HFFc6 (cell line): ENCODE data around the gene CDC42BPA. TPM values are rescaled to one million over a fixed set of nuclear protein-coding genes. Genes with fewer than 3 reads are reported as not detected.

Experiments used
- DNase-seq: peaks from one replicate; pipeline ENCODE4 v3.0.0-alpha.2; 2018
- H3K27ac Mint-ChIP-seq: 2 replicates; pipeline ENCODE4 v1.8.0; 2020; ENCODE audit warnings: mild to moderate bottlenecking, mixed read lengths
- H3K27me3 Mint-ChIP-seq: 2 replicates; pipeline ENCODE4 v1.8.0; 2021; ENCODE audit warnings: mild to moderate bottlenecking, moderate library complexity, mixed read lengths; ENCODE audit not compliant: insufficient read depth
- H3K36me3 Mint-ChIP-seq: 2 replicates; pipeline ENCODE4 v1.8.0; 2021; ENCODE audit warnings: low read depth, mixed read lengths
- H3K4me1 Mint-ChIP-seq: 2 replicates; pipeline ENCODE4 v1.8.0; 2020; ENCODE audit warnings: low read depth, mixed read lengths
- H3K4me3 Mint-ChIP-seq: 2 replicates; pipeline ENCODE4 v1.8.0; 2020; ENCODE audit warnings: mild to moderate bottlenecking, moderate library complexity, mixed read lengths
- H3K9me3 Mint-ChIP-seq: 2 replicates; pipeline ENCODE4 v1.8.0; 2020; ENCODE audit warnings: mild to moderate bottlenecking, mixed read lengths
- CTCF ChIP-seq: fragments of 200-600 bp; sonication (generic); IDR thresholded peaks from 2 replicates; pipeline ENCODE4 v1.5.0; 2021; ENCODE audit warnings: antibody characterized with exemption, mild to moderate bottlenecking
- total RNA-seq, 6 experiments: library from RNA; stranded (reverse); fragmentation: NEBNext Ultra II Directional; extraction: Animal tissue kit (Norgen Biotek cat#: 25700); gene quantifications; 2 replicates in 1 of 6; 3 replicates in 5 of 6; pipeline ENCODE4 v1.2.3, GENCODE V29; 2021

CDC42BPA gene
- total RNA-seq, 6 experiments from 2014 or later: 32.8 to 37.8 (median 35.8) TPM

DNA sequence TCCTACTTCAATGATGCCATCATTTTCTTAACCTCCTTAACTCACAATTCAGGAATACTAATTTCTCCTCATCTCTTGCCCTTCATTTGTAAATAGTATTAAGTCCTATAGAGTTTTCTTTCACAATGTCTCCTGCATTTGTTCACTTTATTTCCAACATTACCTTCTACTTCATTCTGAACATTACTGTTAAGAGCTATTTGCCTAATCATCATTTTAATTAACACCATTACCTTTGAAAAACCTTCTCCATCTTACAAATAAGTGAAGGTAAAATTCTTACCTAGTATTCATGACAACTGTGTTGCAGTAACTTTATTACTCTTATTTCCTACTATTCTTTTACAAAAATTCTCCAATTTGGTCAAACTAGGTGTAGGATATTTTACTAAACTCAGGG is 240.5 kb downstream of the CDC42BPA start:
- Mint-ChIP-seq H3K27ac (no peak overlapping the region), H3K4me1 (peaks cover 11% of the 10 kb centered on the region), H3K27me3 (no peaks in the 10 kb centered on the region), H3K4me3 (no peak overlapping the region), H3K9me3 (no peaks in the 10 kb centered on the region; the same call in 1 of the 2 replicates), H3K36me3 (peaks cover 3% of the 10 kb centered on the region)
- TF ChIP-seq CTCF: no peak
- no peak for DNase-seq

GRCh38 chr1:227073786-227074185 is 244.5 kb downstream of the CDC42BPA start:
- Mint-ChIP-seq H3K4me1 (peaks cover 19% of the 10 kb centered on the region), H3K9me3 (no peaks in the 10 kb centered on the region), H3K27ac (no peak overlapping the region), H3K27me3 (no peaks in the 10 kb centered on the region), H3K36me3 (no peaks in the 10 kb centered on the region; the same call in 1 of the 2 replicates), H3K4me3 (no peak overlapping the region)
- TF ChIP-seq CTCF: no peak
- DNase-seq: no peak

GRCh38 chr1:227072991-227073390 is 245.3 kb downstream of the CDC42BPA start:
- peak; percentile 25 for DNase-seq
- no peak for TF ChIP-seq CTCF
- Mint-ChIP-seq H3K27ac (peak overlapping the region; percentile 50), H3K4me3 (peak overlapping the region; percentile 52; the same call in 1 of the 2 replicates), H3K27me3 (no peaks in the 10 kb centered on the region), H3K4me1 (peaks cover 19% of the 10 kb centered on the region), H3K36me3 (no peaks in the 10 kb centered on the region; the same call in 1 of the 2 replicates), H3K9me3 (no peaks in the 10 kb centered on the region)

DNA sequence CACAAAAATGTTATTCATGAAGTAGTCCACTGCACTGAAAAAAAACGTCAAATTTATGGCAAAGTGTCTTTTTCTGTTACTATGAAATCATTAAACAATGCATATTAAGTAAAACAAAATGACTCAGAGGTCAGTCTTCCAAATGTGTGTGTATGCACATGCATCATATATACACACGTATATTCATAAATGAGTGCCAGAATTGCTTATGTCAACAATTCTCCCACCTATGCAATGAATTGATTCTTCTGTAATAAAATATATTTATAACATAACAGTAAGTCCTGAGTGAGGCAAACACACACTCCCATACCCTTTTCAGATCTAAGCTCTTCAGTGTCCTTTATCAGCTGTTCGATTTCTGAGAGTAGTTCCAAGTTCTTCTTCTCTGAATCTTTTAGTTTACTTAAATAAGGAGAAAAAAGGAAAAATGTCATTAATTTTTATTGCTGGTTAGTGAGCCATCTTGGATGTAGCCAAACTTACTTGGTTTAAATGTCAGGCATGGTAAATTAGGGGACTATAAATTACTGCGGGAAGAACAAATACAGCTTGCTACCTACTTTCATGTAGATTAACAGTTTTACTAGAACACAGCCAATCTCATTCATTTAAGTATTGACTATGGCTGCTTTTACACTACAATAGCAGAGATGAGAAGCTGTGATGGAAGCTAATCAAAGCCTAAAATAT is 246.3 kb downstream of the CDC42BPA start:
- no peak overlapping the region for H3K4me3 Mint-ChIP-seq
- DNase-seq: no peak
- peaks cover 19% of the 10 kb centered on the region for H3K4me1 Mint-ChIP-seq
- H3K9me3 Mint-ChIP-seq: no peaks in the 10 kb centered on the region
- no peak for TF ChIP-seq CTCF
- no peaks in the 10 kb centered on the region; the same call in 1 of the 2 replicates for H3K36me3 Mint-ChIP-seq
- H3K27me3 Mint-ChIP-seq: no peaks in the 10 kb centered on the region
- no peak overlapping the region for H3K27ac Mint-ChIP-seq

GRCh38 chr1:227070638-227071285 is 247.5 kb downstream of the CDC42BPA start:
- no peaks in the 10 kb centered on the region for H3K9me3 Mint-ChIP-seq
- TF ChIP-seq CTCF: no peak
- H3K4me1 Mint-ChIP-seq: peaks cover 20% of the 10 kb centered on the region
- no peak overlapping the region for H3K4me3 Mint-ChIP-seq
- no peaks in the 10 kb centered on the region for H3K27me3 Mint-ChIP-seq
- H3K27ac Mint-ChIP-seq: no peak overlapping the region
- H3K36me3 Mint-ChIP-seq: peaks cover 1% of the 10 kb centered on the region
- DNase-seq: no peak
